Right lung (tissue), 5 donors: ENCODE data around the gene SMCHD1. TPM values are rescaled to one million over a fixed set of nuclear protein-coding genes. Genes with fewer than 3 reads are reported as not detected.
"Not testable (repeated sequence)": the region's sequence is repeated elsewhere in the genome, so short reads cannot be mapped to it uniquely, and the experiment has no call there.

Experiments
- DNase-seq, 2 donors: peaks; one replicate each; pipeline ENCODE4 v3.0.0-alpha.2; 2013
- polyA plus RNA-seq, 5 donors: library from polyadenylated mRNA; unstranded; fragments of 120-200 nt; gene quantifications; one replicate each; pipeline versions ENCODE4 v1.2.1 to v1.2.3, GENCODE V29; 2013; ENCODE audit warnings: inconsistent platforms in 1 of 5, low replicate concordance in 1 of 5; ENCODE audit not compliant: insufficient read length in 5 of 5, insufficient read depth in 1 of 5

Gene SMCHD1
- polyA plus RNA-seq, 5 donors: 46.1 to 78.3 (median 74.2) TPM

DNA sequence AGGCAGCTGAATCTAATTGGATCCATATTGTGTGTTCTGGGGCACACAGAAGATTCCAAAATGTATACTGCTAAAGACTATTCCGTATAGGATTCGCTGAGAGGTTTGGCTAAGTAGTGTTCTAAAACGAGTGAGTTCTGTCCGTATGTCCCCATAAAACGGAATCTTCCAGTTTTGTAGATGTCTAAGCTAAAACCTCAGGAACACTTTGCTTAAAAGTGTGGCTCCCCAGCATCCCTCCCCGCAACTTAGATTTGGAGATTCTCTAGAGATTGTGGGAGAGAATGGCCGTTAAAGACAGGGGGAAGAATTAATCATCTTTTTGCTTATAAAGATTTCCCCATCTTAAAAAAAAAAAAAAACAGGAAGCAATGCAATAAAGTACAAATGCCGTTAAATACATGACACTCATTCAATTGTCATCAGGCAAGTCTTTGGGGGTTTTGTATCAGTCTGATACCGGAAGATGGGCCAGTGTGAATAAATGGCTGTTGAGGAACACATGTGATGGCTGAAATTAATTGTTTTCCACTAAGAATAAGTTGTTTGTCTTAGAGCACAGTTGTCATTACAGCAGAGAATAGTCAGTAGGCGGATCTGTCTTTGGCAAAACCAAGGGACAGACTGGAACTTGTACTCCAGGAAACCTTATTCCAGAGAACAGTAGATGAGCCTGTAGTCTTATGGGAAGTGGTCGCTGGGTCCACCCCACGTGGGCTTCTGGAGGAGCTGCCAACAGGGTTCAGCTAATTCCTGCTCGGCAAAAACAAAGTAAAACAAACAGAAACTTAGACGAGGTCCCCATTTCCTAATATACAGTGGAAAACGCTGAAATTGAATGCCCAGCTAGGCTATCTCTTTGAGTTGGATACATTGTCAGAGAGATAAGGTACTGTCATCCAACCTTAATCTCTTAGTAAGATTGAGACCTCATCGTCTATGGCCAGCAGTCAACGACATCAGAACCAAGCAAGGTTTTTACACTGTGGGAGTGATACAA, 193.0 kb downstream of the SMCHD1 start:
- no peak for DNase-seq

DNA sequence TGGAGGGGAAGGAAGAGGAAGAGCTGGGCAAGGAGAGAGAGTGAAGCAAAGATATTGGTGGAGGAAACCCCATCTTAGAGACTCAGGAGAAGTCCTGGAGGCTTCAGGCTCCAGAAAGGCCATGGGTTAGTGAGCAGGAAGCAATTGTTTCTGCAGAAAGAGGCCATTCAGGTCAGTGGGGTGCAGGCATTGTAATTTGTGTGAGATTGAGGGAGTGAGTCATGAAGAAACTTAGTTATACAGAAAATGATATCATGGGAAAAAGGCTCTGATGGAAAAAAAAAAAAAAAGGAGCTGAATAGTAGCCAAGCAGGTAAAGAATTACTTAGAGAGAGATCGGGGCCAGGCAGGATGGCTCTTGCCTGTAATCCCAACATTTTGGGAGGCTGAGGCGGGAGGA, 195.3 kb downstream of the SMCHD1 start:
- DNase-seq: no peak

DNA sequence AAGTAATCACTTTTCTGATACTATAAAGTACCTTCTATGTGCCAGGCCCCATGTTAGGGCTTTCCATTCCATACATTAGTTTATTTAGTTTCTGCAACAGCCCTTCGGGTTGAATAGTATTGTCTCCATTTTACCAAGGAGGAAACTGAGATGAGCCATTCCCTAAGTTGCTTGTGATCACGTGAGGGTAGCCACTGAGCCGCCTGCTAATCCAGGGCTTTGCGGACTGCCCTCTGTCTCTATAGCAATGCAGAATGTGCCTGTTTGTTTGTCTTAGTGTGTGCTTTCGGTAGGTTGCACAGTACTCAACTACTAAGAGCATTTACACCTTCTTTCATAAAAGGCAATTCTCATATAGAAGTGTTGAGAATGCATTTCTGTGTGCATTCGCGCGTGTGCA, 196.2 kb downstream of the SMCHD1 start:
- no peak for DNase-seq

DNA sequence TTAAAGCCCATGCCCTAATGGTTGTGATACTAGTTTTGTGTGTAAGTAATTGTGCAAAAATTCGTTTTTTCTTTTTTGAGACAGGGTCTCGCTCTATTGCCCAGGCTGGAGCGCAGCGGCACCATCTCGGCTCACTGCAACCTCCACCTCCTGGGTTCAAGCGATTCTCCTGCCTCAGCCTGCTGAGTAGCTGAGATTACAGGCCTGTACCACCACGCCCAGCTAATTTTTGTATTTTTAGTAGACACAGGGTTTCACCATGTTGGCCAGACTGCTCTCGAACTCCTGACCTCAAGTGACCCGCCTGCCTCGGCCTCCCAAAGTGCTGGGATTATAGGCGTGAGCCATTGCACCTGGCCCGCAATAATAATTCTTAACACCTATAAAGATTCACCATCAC, 196.9 kb downstream of the SMCHD1 start:
- DNase-seq: not testable (repeated sequence)

DNA sequence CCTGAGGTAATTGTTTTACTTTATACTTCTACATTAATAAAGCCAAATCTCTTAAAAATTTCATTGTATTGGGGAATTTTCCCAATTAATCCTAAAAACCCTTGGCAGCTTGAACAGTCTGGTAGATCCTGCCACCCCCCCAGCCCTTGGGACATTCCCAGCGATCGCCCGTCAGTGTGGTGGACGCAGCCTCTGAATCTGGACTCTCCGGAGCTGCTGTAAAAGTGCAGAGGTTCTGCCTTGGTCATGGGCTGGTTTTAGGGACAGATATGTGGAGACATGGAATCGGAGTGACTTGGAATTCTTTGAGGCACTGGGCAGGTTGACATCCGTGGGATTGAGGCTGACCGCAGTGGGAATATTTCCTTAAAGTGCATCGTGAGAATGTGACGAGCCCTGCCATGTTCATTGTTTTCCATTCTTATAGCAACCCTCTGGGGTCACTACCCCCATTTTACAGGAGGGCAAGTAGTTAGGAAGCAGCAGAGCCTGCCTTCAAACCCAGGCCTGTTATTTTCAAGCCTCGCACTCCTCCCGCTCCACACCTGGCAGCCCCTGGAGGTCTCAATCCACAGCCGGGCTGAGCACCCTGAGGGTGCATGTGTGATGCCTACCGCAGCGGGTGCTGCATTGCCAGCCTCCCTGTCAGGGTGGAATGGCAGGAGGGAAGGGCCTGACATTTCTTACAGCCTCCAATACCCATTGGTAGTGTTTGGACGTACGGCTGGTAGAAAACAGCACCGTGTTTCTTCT, 197.8 kb downstream of the SMCHD1 start:
- no peak for DNase-seq

DNA sequence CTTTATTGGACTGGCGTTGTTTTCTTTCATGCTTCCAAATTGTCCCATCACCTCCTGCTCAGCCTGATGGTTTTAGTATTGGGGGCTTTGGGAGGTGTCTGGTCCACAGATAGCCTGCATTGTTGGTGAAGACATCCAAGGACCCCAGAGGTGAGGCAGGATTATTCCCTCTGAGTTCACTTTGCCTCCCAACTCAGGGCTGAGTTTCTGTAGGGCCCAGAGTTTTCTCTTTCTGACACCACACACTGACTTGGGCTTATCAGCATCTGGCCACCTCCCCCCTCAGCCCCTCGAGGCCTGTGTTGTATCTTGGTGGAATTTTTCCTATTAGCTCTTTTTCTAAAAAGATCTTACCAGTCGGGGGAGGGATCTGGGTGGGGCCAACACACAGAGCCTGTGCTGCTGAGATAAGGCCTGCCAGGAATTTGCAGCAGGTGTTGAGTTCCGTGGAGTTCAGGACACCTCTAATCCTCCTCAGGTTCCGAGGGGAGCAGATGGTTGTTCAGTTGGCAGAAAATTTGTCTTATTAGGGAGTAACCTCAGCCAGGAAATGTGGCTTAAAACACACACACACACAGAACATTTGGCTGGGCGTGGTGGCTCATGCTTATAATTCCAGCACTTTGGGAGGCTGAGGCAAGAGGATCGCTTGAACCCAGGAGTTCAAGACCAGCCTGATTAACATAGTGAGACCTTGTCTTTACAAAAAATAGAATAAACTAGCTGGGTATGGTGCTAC, 198.6 kb downstream of the SMCHD1 start:
- no peak for DNase-seq

Other genes starting within 250 kb of the SMCHD1 start
- gene METTL4, start 84.2 kb upstream of the SMCHD1 start, polyA plus RNA-seq: 10 to 100 TPM; 13.5 to 27.0 (median 22.6) TPM
- gene NDC80, start 84.2 kb upstream of the SMCHD1 start, polyA plus RNA-seq: 10 to 100 TPM; 13.5 to 51.6 (median 25.0) TPM
- gene EMILIN2, start 191.3 kb downstream of the SMCHD1 start, polyA plus RNA-seq: 10 to 100 TPM; 11.2 to 16.9 (median 12.1) TPM